CD14-positive monocyte (primary cell): ENCODE results near the gene PKD1L1. TPM values are rescaled to one million over a fixed set of nuclear protein-coding genes. Genes with fewer than 3 reads are reported as not detected.

Experiments
- DNase-seq, 3 donors: peaks; one replicate each; pipeline ENCODE4 v3.0.0-alpha.2; 2011 to 2022
- H2AFZ ChIP-seq: 2 replicates; pipeline ENCODE4 v1.6.0; 2012; ENCODE audit warnings: mild to moderate bottlenecking, low read depth, low read length, inconsistent platforms; ENCODE audit not compliant: insufficient read depth, poor library complexity, severe bottlenecking
- H3K27ac ChIP-seq, 2 donors: 1 replicate in 1 of 2; 2 replicates in 1 of 2; pipeline ENCODE4 v1.5.1; 2012 to 2013; ENCODE audit warnings: low read length in 2 of 2, control low read depth in 1 of 2, inconsistent platforms in 1 of 2, low read depth in 1 of 2, mild to moderate bottlenecking in 1 of 2
- H3K27me3 ChIP-seq, 2 donors: one replicate each; pipeline versions ENCODE4 v1.6.0 to v1.6.1; 2011 to 2013; ENCODE audit warnings: low read length in 2 of 2; ENCODE audit not compliant: control insufficient read depth in 2 of 2, insufficient read depth in 2 of 2
- H3K36me3 ChIP-seq, 2 donors: replicated peaks in 1 of 2; 1 replicate in 1 of 2; 2 replicates in 1 of 2; pipeline versions ENCODE4 v1.5.1 to v1.6.1; 2012 to 2013; ENCODE audit warnings: low read length in 2 of 2, control low read depth in 1 of 2, inconsistent platforms in 1 of 2, mild to moderate bottlenecking in 1 of 2; ENCODE audit not compliant: insufficient read depth in 2 of 2, control insufficient read depth in 1 of 2
- H3K4me1 ChIP-seq, 2 donors: 1 replicate in 1 of 2; 2 replicates in 1 of 2; pipeline versions ENCODE4 v1.5.1 to v1.6.1; 2012 to 2013; ENCODE audit warnings: low read length in 2 of 2, control low read depth in 1 of 2, inconsistent platforms in 1 of 2, mild to moderate bottlenecking in 1 of 2, moderate library complexity in 1 of 2; ENCODE audit not compliant: insufficient read depth in 2 of 2, control insufficient read depth in 1 of 2
- H3K4me2 ChIP-seq: replicated peaks from 2 replicates; pipeline ENCODE3; 2012; ENCODE audit warnings: low read length, moderate library complexity, mild to moderate bottlenecking; ENCODE audit not compliant: poor library complexity, severe bottlenecking; ENCODE audit errors: extremely low read depth
- H3K4me3 ChIP-seq, 3 experiments: fragments of 200-600 bp in 1 of 3; sonication (generic) in 1 of 3; replicated peaks in 1 of 3; 1 replicate in 2 of 3; 2 replicates in 1 of 3; pipeline ENCODE4 v1.5.1; 2011 to 2013; ENCODE audit warnings: low read length in 3 of 3, mild to moderate bottlenecking in 3 of 3, control low read depth in 2 of 3, low read depth in 2 of 3, inconsistent platforms in 1 of 3, moderate library complexity in 1 of 3
- H3K79me2 ChIP-seq: 2 replicates; pipeline ENCODE4 v1.6.0; 2012; ENCODE audit warnings: mild to moderate bottlenecking, control low read depth, inconsistent platforms, low read length, moderate library complexity; ENCODE audit not compliant: insufficient read depth
- H3K9ac ChIP-seq: 2 replicates; pipeline ENCODE4 v1.6.0; 2017; ENCODE audit warnings: low read length, mild to moderate bottlenecking; ENCODE audit not compliant: insufficient read depth, poor library complexity, severe bottlenecking
- H3K9me3 ChIP-seq, 2 donors: replicated peaks in 1 of 2; 1 replicate in 1 of 2; 2 replicates in 1 of 2; pipeline versions ENCODE4 v1.5.1 to v1.6.1; 2012 to 2013; ENCODE audit warnings: low read length in 2 of 2, control low read depth in 1 of 2; ENCODE audit not compliant: control insufficient read depth in 1 of 2, insufficient read depth in 1 of 2
- H4K20me1 ChIP-seq: 2 replicates; pipeline ENCODE4 v1.6.0; 2012; ENCODE audit warnings: mild to moderate bottlenecking, low read length, control low read depth, moderate library complexity; ENCODE audit not compliant: insufficient read depth
- H3K27ac Mint-ChIP-seq, 7 donors: one replicate each; pipeline ENCODE4 v1.8.0; 2020; ENCODE audit warnings: mild to moderate bottlenecking in 7 of 7, mixed read lengths in 7 of 7, moderate library complexity in 6 of 7, inconsistent platforms in 2 of 7
- H3K27me3 Mint-ChIP-seq, 3 donors: one replicate each; pipeline ENCODE4 v1.8.0; 2021 to 2022; ENCODE audit warnings: low read depth in 3 of 3, mild to moderate bottlenecking in 3 of 3, mixed read lengths in 3 of 3, moderate library complexity in 3 of 3, inconsistent platforms in 1 of 3
- H3K36me3 Mint-ChIP-seq, 2 donors: one replicate each; pipeline ENCODE4 v1.8.0; 2020; ENCODE audit warnings: mixed read lengths in 2 of 2, inconsistent platforms in 1 of 2, mild to moderate bottlenecking in 1 of 2
- H3K4me1 Mint-ChIP-seq: one replicate; pipeline ENCODE4 v1.8.0; 2020; ENCODE audit warnings: mild to moderate bottlenecking, mixed read lengths
- H3K4me3 Mint-ChIP-seq, 2 donors: one replicate each; pipeline ENCODE4 v1.8.0; 2020; ENCODE audit warnings: mild to moderate bottlenecking in 2 of 2, mixed read lengths in 2 of 2, moderate library complexity in 1 of 2
- H3K9me3 Mint-ChIP-seq, 7 donors: one replicate each; pipeline ENCODE4 v1.8.0; 2020 to 2022; ENCODE audit warnings: mixed read lengths in 7 of 7, mild to moderate bottlenecking in 6 of 7, moderate library complexity in 6 of 7, inconsistent platforms in 2 of 7
- CTCF ChIP-seq: fragments of 200-600 bp; IDR thresholded peaks from one replicate; pipeline ENCODE4 v1.8.0; 2022; ENCODE audit warnings: antibody characterized with exemption, mild to moderate bottlenecking
- WGBS: methylation state at CpG from one replicate; pipeline ENCODE4 v1.1.5; 2013; ENCODE audit warnings: missing lambda C conversion rate; ENCODE audit not compliant: insufficient coverage; 5-methylcytosine and 5-hydroxymethylcytosine counted together
- intact Hi-C, 2 donors: fragments of 100-400 bp; cut with micrococcal nuclease; formaldehyde crosslinking; loops; one replicate each; pipeline versions ENCODE4 v1.15.0 to v1.15.1; 2023
- polyA plus RNA-seq, 3 donors: library from polyadenylated mRNA; depleted of rRNA in 1 of 3; unstranded in 2 of 3; stranded (reverse) in 1 of 3; fragments of 300-500 nt in 2 of 3; fragments of >200 nt in 1 of 3; fragmentation: Illumina TruSeq in 2 of 3; gene quantifications; 1 replicate in 2 of 3; 2 replicates in 1 of 3; pipeline ENCODE4 v1.2.3, GENCODE V29; 2012 to 2021

The PKD1L1 gene
- polyA plus RNA-seq, 3 donors: 0.19 TPM; not detected in 2

GRCh38 chr7:47882635-47883034 lies 65.6 kb downstream of the PKD1L1 start:
- no peak overlapping the region for H3K27ac Mint-ChIP-seq
- no peak for TF ChIP-seq CTCF
- no peak overlapping the region for H3K9ac ChIP-seq
- no peaks in the 10 kb centered on the region for H3K79me2 ChIP-seq
- H3K27ac ChIP-seq: no peak overlapping the region
- no peak overlapping the region for H2AFZ ChIP-seq
- H3K4me1 ChIP-seq: no peaks in the 10 kb centered on the region
- H3K4me1 Mint-ChIP-seq: no peaks in the 10 kb centered on the region
- no peaks in the 10 kb centered on the region for H3K27me3 ChIP-seq
- WGBS: no CpG with 5 or more reads among the region's 3 CpGs
- H4K20me1 ChIP-seq: no peaks in the 10 kb centered on the region
- H3K36me3 Mint-ChIP-seq: no peaks in the 10 kb centered on the region
- no peak overlapping the region for H3K4me3 ChIP-seq
- no peak overlapping the region for H3K4me2 ChIP-seq
- H3K9me3 Mint-ChIP-seq: no peaks in the 10 kb centered on the region
- H3K36me3 ChIP-seq: no peaks in the 10 kb centered on the region
- H3K4me3 Mint-ChIP-seq: no peak overlapping the region
- peaks cover 0 to 5% (median 2%) of the 10 kb centered on the region in 3 donors for H3K27me3 Mint-ChIP-seq
- no peak for DNase-seq
- H3K9me3 ChIP-seq: no peaks in the 10 kb centered on the region
- intact Hi-C loops: no loop called here

- no peak overlapping the region for H3K27ac Mint-ChIP-seq
- H3K4me3 Mint-ChIP-seq: no peak overlapping the region
- intact Hi-C loops: no loop called here
- Histone ChIP-seq H3K9ac (no peak overlapping the region), H3K79me2 (no peaks in the 10 kb centered on the region), H3K27ac (no peak overlapping the region), H3K4me3 (no peak overlapping the region), H3K4me2 (no peak overlapping the region), H3K9me3 (no peaks in the 10 kb centered on the region), H2AFZ (no peak overlapping the region), H4K20me1 (no peaks in the 10 kb centered on the region), H3K36me3 (no peaks in the 10 kb centered on the region), H3K27me3 (no peaks in the 10 kb centered on the region), H3K4me1 (no peaks in the 10 kb centered on the region)
- TF ChIP-seq CTCF: no peak
- no peaks in the 10 kb centered on the region for H3K36me3 Mint-ChIP-seq
- no peak for DNase-seq
- no peaks in the 10 kb centered on the region for H3K9me3 Mint-ChIP-seq
- H3K27me3 Mint-ChIP-seq: peaks cover 2 to 7% (median 2%) of the 10 kb centered on the region in 3 donors
- no peaks in the 10 kb centered on the region for H3K4me1 Mint-ChIP-seq
- 100% methylated on average over 2 of the region's 4 CpGs for WGBS
These were observed 67.0 kb downstream of the PKD1L1 start for GRCh38 chr7:47881256-47881655.
